Gastroesophageal sphincter (tissue), 3 donors: Measurements from ENCODE around the gene STK31.

Experiments used
- CTCF ChIP-seq, 4 experiments: fragments of 200-600 bp in 2 of 4; fragments of 450-650 bp in 2 of 4; sonication (generic) in 1 of 4; IDR thresholded peaks; one replicate each; pipeline ENCODE4 v1.5.1; 2017 to 2019; ENCODE audit warnings: antibody characterized with exemption in 4 of 4, mild to moderate bottlenecking in 2 of 4, moderate library complexity in 2 of 4
- EP300 ChIP-seq: sonication (generic); formaldehyde crosslinking; IDR thresholded peaks from one replicate; pipeline ENCODE4 v1.6.1; 2017; ENCODE audit warnings: antibody characterized with exemption, mild to moderate bottlenecking
- POLR2A ChIP-seq, 2 donors: fragments of 450-650 bp; IDR thresholded peaks; one replicate each; pipeline ENCODE4 v1.6.1; 2017; ENCODE audit warnings: antibody characterized with exemption in 2 of 2, mild to moderate bottlenecking in 2 of 2, moderate library complexity in 1 of 2
- POLR2AphosphoS5 ChIP-seq: sonication (generic); formaldehyde crosslinking; IDR thresholded peaks from one replicate; pipeline ENCODE4 v1.6.1; 2017; ENCODE audit warnings: antibody characterized with exemption

- no peak for TF ChIP-seq POLR2AphosphoS5
- no peak for TF ChIP-seq CTCF (IDR thresholded peaks at IDR 0.05)
- no peak for TF ChIP-seq POLR2A (IDR thresholded peaks at IDR 0.05)
- no peak for TF ChIP-seq EP300
Observed at GRCh38 chr7:23746629-23747028, 36.6 kb downstream of the STK31 start.
